ENCODE results near the gene DLGAP4. TPM values are rescaled to one million over a fixed set of nuclear protein-coding genes. Genes with fewer than 3 reads are reported as not detected.

Gene DLGAP4
- total and polyA plus RNA-seq, 3 experiments from 2014 or later, result 15.5 to 19.3 (median 19.1) TPM

DNA sequence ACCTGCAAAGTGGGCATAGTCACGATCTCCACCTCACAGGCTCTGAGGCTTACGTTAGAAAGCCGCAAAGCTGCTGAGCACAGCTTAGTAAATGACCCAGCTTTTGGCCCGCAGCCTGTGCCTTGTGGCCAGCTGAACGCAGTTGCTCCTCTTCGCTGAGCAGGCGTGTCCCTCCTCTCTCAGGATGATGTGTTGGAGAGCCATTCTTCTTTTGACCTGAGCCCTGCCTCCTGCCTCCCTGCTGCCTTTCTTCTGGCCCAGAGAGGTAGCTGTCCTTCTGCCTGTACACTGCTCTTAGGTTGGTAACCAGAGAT, 187.6 kb downstream of the DLGAP4 start:
- Histone ChIP-seq H3K4me3 (ENCODE audit: low read length) (no peak overlapping the region), H3K9me3 (ENCODE audit: low read length) (no peaks in the 10 kb centered on the region), H3K27me3 (ENCODE audit: insufficient read depth, low read length, poor library complexity, severe bottlenecking) (no peaks in the 10 kb centered on the region), H3K4me1 (ENCODE audit: insufficient read depth, low read length) (peaks cover 26% of the 10 kb centered on the region), H3K27ac (ENCODE audit: low read depth, low read length) (no peak overlapping the region), H3K36me3 (ENCODE audit: insufficient read depth, low read length) (peaks cover 22% of the 10 kb centered on the region)
- ChIA-PET POLR2A (no interaction called here), CTCF (no interaction called here)
- H3K36me3 Mint-ChIP-seq, result peaks cover 0 to 31% (median 9%) of the 10 kb centered on the region in 3 donors
- no peaks in the 10 kb centered on the region for H3K9me3 Mint-ChIP-seq
- no peak for DNase-seq
- H3K4me3 Mint-ChIP-seq, result no peak overlapping the region
- H3K4me1 Mint-ChIP-seq, result peaks cover 43 to 54% (median 43%) of the 10 kb centered on the region in 3 donors
- H3K27me3 Mint-ChIP-seq, result no peaks in the 10 kb centered on the region
- peak overlapping the region in 6 of 8 donors; percentile 68 to 95 (median 80) for H3K27ac Mint-ChIP-seq

DNA sequence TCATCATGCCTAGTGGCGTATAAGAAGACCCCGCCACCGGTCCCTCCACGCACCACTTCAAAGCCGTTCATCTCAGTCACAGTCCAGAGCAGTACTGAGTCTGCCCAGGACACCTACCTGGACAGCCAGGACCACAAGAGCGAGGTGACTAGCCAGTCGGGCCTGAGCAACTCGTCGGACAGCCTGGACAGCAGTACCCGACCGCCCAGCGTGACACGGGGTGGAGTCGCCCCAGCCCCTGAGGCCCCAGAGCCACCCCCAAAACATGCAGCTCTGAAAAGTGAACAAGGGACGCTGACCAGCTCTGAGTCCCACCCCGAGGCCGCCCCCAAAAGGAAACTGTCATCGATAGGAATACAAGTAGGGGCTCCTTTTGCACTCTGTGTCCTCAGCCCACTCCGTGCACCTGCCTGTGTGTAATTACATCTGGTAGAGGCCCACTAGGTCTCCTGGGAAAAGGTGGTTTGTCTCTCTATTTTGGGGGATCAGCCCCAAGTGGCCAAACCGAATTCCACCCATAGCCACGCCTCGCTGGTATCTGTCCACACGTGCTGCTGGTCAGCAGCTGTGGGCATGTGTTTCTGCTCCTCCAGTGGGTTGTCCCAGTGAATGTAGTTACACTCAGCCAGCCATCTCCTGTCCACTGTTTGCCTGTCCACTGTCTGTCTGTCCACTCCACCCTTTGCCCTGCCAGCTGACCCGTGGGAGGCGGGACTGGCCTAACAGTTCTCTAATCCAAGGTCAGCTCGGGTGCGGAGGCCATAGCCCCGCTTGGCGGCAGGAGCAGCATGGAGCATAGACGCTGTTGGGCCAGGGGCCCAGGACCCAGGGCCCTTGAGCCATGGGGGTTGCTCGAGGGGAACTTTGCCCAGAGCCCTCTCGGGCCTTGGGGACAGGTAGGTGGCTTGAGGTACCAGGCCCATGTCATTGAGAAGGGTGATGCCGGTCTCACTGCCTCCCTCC, 190.8 kb downstream of the DLGAP4 start:
- no peaks in the 10 kb centered on the region for H3K27me3 Mint-ChIP-seq
- Histone ChIP-seq H3K36me3 (ENCODE audit: insufficient read depth, low read length) (peaks cover 22% of the 10 kb centered on the region), H3K4me3 (ENCODE audit: low read length) (no peak overlapping the region), H3K9me3 (ENCODE audit: low read length) (no peaks in the 10 kb centered on the region), H3K27me3 (ENCODE audit: insufficient read depth, low read length, poor library complexity, severe bottlenecking) (no peaks in the 10 kb centered on the region), H3K27ac (ENCODE audit: low read depth, low read length) (no peak overlapping the region), H3K4me1 (ENCODE audit: insufficient read depth, low read length) (peaks cover 14% of the 10 kb centered on the region)
- peaks cover 0 to 57% (median 15%) of the 10 kb centered on the region in 3 donors for H3K36me3 Mint-ChIP-seq
- peaks cover 25 to 30% (median 30%) of the 10 kb centered on the region in 3 donors for H3K4me1 Mint-ChIP-seq
- peak overlapping the region in 2 of 8 donors; percentile 9 to 46 for H3K27ac Mint-ChIP-seq
- ChIA-PET POLR2A (no interaction called here), CTCF (no interaction called here)
- DNase-seq, result no peak
- no peak overlapping the region for H3K4me3 Mint-ChIP-seq
- H3K9me3 Mint-ChIP-seq, result no peaks in the 10 kb centered on the region

DNA sequence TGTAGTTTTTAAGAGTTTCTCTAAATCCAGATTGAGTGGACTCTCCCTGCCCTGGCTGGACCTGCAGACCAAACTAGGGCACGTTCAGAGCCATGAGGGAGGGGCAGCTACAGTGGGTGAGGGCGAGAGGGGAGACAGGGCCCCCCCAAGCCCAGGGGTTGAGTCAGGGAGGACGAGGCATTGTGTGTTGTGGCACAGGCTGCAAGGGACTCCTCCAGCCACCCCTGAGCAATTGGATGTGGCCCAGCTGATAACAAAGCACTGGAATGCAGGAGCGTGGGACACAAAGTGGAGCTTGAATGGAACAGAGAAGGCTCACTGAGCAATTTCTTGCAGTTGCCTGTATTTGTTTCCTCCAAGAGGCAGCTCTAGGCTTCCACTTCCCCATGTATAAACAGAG, 191.7 kb downstream of the DLGAP4 start:
- H3K9me3 Mint-ChIP-seq, result no peaks in the 10 kb centered on the region
- Histone ChIP-seq H3K4me1 (ENCODE audit: insufficient read depth, low read length) (peaks cover 6% of the 10 kb centered on the region), H3K36me3 (ENCODE audit: insufficient read depth, low read length) (peaks cover 22% of the 10 kb centered on the region), H3K27me3 (ENCODE audit: insufficient read depth, low read length, poor library complexity, severe bottlenecking) (no peaks in the 10 kb centered on the region), H3K9me3 (ENCODE audit: low read length) (no peaks in the 10 kb centered on the region), H3K27ac (ENCODE audit: low read depth, low read length) (no peak overlapping the region), H3K4me3 (ENCODE audit: low read length) (no peak overlapping the region)
- peaks cover 0 to 60% (median 15%) of the 10 kb centered on the region in 3 donors for H3K36me3 Mint-ChIP-seq
- peaks cover 17 to 24% (median 21%) of the 10 kb centered on the region in 3 donors for H3K4me1 Mint-ChIP-seq
- POLR2A ChIA-PET, result no interaction called here
- no peak overlapping the region for H3K4me3 Mint-ChIP-seq
- H3K27ac Mint-ChIP-seq, result peak overlapping the region in 1 of 8 donors; percentile 9
- DNase-seq, result no peak
- CTCF ChIA-PET, result no interaction called here
- H3K27me3 Mint-ChIP-seq, result no peaks in the 10 kb centered on the region

DNA sequence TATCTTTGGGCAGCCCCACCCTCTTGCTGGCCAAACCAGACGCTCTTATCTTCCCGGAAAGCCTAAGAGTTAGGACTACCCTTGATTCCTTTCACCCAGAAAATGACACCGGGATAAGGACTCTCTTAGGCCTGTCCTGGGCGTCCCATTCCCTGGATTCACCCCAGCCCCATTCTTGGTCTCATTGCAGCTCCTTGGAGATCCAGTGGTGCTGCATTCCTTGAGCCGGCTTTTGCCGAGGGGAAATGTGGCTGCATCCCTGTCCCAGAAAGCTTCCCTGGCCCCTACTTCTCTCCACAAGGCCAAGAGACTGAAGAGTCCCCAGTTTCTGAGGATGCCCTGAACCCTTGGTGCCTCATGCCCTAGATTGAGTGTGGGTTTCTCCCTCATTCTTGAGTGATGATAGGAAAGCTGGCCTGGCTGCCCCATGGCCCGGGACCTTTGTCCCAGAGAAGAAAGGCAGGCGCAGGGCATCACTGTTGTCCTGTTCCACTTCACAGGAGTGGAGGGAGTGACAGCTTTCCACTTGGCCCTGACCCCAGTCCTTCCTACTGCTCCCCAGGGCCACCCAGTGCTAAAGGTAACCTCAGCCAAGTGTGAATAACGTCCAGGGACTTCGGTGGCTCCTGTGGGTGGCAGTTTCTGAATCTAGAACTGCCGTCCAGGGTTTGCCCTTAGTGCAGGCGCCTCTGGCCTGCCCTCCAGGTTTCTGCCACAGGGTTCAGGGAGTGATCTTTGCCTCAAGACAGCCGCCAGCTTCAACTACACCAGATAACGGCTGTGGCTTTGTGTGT, 192.4 kb downstream of the DLGAP4 start:
- H3K27ac Mint-ChIP-seq, result no peak overlapping the region
- CTCF ChIA-PET, result no interaction called here

DNA sequence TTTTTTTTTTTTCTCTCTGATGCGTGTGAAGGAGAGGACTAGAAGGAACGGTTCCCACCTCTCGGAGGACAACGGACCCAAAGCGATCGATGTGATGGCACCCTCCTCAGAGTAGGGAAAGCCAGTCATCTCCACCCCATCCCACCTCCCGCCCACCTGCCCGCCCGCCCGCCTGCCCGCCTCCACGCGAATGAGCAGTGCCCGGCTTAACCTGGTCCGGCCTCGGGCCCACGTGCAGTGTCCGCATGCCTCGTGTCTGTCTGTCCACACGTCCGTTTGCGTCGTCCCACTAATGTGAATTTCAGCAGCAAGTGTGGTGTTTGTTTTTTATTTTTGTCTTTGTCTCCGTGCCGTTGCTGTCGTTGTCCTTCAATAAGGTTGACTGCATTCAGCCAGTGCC, 193.1 kb downstream of the DLGAP4 start:
- no peaks in the 10 kb centered on the region for H3K27me3 ChIP-seq (ENCODE audit: insufficient read depth, low read length, poor library complexity, severe bottlenecking)
- DNase-seq, result no peak
- H3K36me3 ChIP-seq (ENCODE audit: insufficient read depth, low read length), result peaks cover 22% of the 10 kb centered on the region
- H3K4me1 ChIP-seq (ENCODE audit: insufficient read depth, low read length), result no peaks in the 10 kb centered on the region
- H3K9me3 Mint-ChIP-seq, result no peaks in the 10 kb centered on the region
- peaks cover 8 to 14% (median 8%) of the 10 kb centered on the region in 3 donors for H3K4me1 Mint-ChIP-seq
- no peak overlapping the region for H3K27ac Mint-ChIP-seq
- no peak overlapping the region for H3K27ac ChIP-seq (ENCODE audit: low read depth, low read length)
- ChIA-PET POLR2A (no interaction called here), CTCF (no interaction called here)
- no peaks in the 10 kb centered on the region for H3K27me3 Mint-ChIP-seq
- no peak overlapping the region for H3K4me3 ChIP-seq (ENCODE audit: low read length)
- no peak overlapping the region for H3K4me3 Mint-ChIP-seq
- H3K36me3 Mint-ChIP-seq, result peaks cover 0 to 70% (median 20%) of the 10 kb centered on the region in 3 donors
- no peaks in the 10 kb centered on the region for H3K9me3 ChIP-seq (ENCODE audit: low read length)

More for the DNA sequence above, 192.4 kb downstream of the DLGAP4 start:
- POLR2A ChIA-PET, result no interaction called here
- no peak overlapping the region for H3K4me3 Mint-ChIP-seq
- no peak for DNase-seq
- Histone ChIP-seq H3K36me3 (ENCODE audit: insufficient read depth, low read length) (peaks cover 22% of the 10 kb centered on the region), H3K27me3 (ENCODE audit: insufficient read depth, low read length, poor library complexity, severe bottlenecking) (no peaks in the 10 kb centered on the region), H3K27ac (ENCODE audit: low read depth, low read length) (no peak overlapping the region), H3K4me3 (ENCODE audit: low read length) (no peak overlapping the region), H3K4me1 (ENCODE audit: insufficient read depth, low read length) (no peaks in the 10 kb centered on the region), H3K9me3 (ENCODE audit: low read length) (no peaks in the 10 kb centered on the region)
- H3K36me3 Mint-ChIP-seq, result peaks cover 0 to 65% (median 18%) of the 10 kb centered on the region in 3 donors
- H3K9me3 Mint-ChIP-seq, result no peaks in the 10 kb centered on the region
- H3K27me3 Mint-ChIP-seq, result no peaks in the 10 kb centered on the region
- H3K4me1 Mint-ChIP-seq, result peaks cover 14 to 19% (median 14%) of the 10 kb centered on the region in 3 donors

DNA sequence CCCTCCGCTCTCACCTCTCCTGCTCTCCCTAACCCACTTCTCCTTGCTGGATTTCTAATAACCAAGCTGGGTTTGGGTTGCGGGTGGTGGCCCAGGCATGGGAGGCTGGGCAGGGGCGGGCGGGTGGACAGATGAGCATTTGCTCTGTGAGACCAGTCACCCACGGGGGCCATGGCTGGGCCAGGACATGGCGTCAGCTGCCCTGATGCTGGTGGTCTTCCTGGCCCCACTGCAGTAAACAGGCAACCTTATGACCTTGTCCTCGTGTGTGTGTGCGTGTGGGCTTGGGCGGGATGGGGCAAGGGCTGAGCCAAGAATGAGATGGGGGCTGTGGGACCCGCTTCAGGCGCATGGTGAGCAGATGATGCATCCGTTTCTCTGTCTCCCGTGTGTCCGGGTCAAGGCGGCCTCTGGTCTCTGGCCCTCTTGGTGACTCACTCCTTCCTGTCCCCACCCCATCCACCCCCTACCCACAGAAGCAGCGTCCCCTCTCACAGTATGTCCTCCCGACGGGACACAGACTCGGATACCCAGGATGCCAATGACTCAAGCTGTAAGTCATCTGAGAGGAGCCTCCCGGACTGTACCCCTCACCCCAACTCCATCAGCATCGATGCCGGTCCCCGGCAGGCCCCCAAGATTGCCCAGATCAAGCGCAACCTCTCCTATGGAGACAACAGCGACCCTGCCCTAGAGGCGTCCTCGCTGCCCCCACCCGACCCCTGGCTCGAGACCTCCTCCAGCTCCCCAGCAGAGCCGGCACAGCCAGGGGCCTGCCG, 193.8 kb downstream of the DLGAP4 start:
- Histone ChIP-seq H3K36me3 (ENCODE audit: insufficient read depth, low read length) (peaks cover 22% of the 10 kb centered on the region), H3K9me3 (ENCODE audit: low read length) (no peaks in the 10 kb centered on the region), H3K4me3 (ENCODE audit: low read length) (no peak overlapping the region), H3K27ac (ENCODE audit: low read depth, low read length) (no peak overlapping the region), H3K4me1 (ENCODE audit: insufficient read depth, low read length) (no peaks in the 10 kb centered on the region), H3K27me3 (ENCODE audit: insufficient read depth, low read length, poor library complexity, severe bottlenecking) (no peaks in the 10 kb centered on the region)
- no peaks in the 10 kb centered on the region for H3K27me3 Mint-ChIP-seq
- POLR2A ChIA-PET, result no interaction called here
- peak overlapping the region in 2 of 8 donors; percentile 32 to 72 for H3K27ac Mint-ChIP-seq
- H3K36me3 Mint-ChIP-seq, result peaks cover 0 to 75% (median 21%) of the 10 kb centered on the region in 3 donors
- H3K9me3 Mint-ChIP-seq, result no peaks in the 10 kb centered on the region
- no peak for DNase-seq
- H3K4me1 Mint-ChIP-seq, result peaks cover 4 to 9% (median 5%) of the 10 kb centered on the region in 3 donors
- no peak overlapping the region for H3K4me3 Mint-ChIP-seq
- CTCF ChIA-PET, result no interaction called here

DNA sequence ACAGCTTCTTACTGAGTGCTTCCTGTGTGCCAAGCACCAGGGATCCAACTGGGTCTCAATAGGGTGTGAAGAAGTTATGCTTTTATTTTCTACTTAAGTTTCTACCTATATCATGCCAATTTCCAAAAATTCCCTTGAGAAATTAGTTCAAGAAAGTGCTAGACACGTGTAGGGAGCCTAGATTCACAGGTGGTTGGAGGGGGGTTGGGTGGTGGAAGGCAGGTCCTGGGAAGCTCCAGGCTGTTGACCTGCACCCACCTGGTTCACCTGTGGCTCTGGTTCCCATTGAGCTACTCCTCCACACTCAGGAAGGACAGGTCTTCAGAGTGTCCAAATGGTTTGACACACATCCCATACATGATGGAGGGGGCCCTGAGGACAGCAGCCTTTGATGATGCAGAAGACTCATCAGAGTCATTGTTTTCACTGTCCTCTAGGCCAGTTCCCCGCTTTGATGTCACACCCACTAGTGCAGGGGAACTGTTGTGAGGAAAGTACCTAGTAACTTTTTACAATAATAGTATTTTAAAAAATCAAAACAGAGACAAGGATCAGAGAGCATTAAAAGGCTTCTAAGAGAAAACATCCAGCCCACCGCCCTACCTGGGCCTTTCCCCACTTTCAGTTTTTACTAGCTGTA, 195.3 kb downstream of the DLGAP4 start:
- H3K4me1 ChIP-seq (ENCODE audit: insufficient read depth, low read length), result no peaks in the 10 kb centered on the region
- no peaks in the 10 kb centered on the region for H3K27me3 ChIP-seq (ENCODE audit: insufficient read depth, low read length, poor library complexity, severe bottlenecking)
- no peak overlapping the region for H3K27ac ChIP-seq (ENCODE audit: low read depth, low read length)
- peaks cover 0 to 76% (median 19%) of the 10 kb centered on the region in 3 donors for H3K36me3 Mint-ChIP-seq
- peaks cover 20% of the 10 kb centered on the region for H3K36me3 ChIP-seq (ENCODE audit: insufficient read depth, low read length)
- H3K4me3 ChIP-seq (ENCODE audit: low read length), result no peak overlapping the region
- no peaks in the 10 kb centered on the region for H3K9me3 Mint-ChIP-seq
- peaks cover 5 to 16% (median 8%) of the 10 kb centered on the region in 3 donors for H3K4me1 Mint-ChIP-seq
- no peaks in the 10 kb centered on the region for H3K9me3 ChIP-seq (ENCODE audit: low read length)
- peak overlapping the region in 3 of 8 donors; percentile 19 to 61 (median 38) for H3K27ac Mint-ChIP-seq
- DNase-seq, result no peak
- CTCF ChIA-PET, result interaction anchor here (0.6 kb wide), 1 partner anchor 210 kb away, joined by 3 read pairs; no protein-coding TSS in a partner anchor
- no peaks in the 10 kb centered on the region for H3K27me3 Mint-ChIP-seq
- POLR2A ChIA-PET, result interaction anchor here (0.6 to 0.7 kb wide), 2 partner anchors 141 to 145 kb away, joined by 3 to 4 read pairs; partner anchors contain the start of gene SLA2
- H3K4me3 Mint-ChIP-seq, result no peak overlapping the region
